HG03354 (cell line): Measurements from ENCODE around the gene PGA5.
"Not testable (repeated sequence)": the region's sequence is repeated elsewhere in the genome, so short reads cannot be mapped to it uniquely, and the experiment has no call there.

Source experiments
- ATAC-seq: cut with Tn5 transposase; IDR thresholded peaks from one replicate; pipeline ENCODE4 v1.9.1; 2021; ENCODE audit warnings: mild to moderate bottlenecking; ENCODE audit not compliant: unreplicated experiment, poor library complexity, severe bottlenecking

The PGA5 gene

DNA sequence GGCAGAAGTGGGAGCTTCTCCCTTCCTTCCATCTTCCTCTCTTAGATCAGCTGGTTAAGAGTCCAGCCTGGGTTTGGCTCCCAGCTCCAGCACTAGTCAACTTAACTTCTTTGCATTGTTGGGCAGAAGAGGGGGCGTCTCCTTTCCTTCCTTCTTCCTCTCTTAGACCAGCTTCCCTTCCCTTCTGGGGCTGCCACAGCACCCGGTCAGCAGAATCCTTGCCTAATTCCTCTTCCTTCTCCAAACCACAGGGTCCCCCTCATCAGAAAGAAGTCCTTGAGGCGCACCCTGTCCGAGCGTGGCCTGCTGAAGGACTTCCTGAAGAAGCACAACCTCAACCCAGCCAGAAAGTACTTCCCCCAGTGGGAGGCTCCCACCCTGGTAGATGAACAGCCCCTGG is 18.3 kb upstream of the PGA5 start:
- ATAC-seq: not testable (repeated sequence)

DNA sequence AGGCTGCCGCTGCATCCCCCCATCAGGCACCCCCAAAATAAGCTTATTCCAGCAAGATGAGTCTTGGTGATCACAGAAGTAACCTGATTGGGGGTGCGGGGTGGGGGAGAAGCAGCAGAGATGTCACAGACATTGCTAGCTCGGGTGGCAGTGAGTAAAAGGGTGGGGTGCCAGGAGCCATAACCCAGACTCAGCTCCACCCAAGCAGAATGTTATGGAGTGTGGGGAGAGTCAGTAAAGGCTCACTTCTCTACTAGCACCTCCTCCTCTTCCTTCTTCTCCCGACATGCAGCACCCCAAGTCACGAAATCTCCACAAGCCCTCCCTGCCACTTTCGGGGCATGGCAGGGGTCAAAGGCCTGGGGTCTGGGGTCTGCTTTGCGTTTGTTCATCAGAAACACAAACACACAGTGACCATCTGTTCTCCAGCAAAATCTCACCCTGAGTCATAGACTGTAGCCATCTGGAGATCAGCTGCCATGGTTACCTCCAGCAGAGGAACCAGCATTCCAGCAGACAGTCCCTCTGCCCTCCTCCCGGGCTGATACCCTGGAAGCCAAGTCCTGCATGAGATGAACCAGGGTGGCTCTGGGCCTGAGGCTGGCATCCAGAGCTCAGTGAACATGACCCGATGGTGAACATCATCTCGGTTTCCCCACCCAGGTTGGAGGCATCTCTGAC is 14.4 kb upstream of the PGA5 start:
- not testable (repeated sequence) for ATAC-seq

DNA sequence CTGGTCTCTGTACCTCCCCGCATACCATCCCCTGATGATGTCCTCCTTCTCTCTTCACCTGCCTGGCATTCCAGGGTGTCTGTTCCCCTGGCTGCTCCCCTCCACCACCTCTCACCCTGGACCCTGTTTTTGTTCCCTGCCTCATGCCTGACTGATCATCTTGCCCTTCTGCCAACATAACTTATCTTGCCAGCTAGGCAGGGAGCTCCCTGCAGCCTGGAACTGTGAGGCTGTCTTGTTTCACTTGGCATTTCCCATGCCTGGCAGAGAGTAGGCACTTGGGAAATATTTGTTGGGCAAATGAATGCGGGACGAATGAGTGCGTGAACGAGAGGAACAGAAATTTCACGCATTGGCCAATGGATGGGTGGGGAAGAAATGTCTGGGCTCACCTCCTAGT is 11.5 kb upstream of the PGA5 start:
- ATAC-seq: not testable (repeated sequence)

DNA sequence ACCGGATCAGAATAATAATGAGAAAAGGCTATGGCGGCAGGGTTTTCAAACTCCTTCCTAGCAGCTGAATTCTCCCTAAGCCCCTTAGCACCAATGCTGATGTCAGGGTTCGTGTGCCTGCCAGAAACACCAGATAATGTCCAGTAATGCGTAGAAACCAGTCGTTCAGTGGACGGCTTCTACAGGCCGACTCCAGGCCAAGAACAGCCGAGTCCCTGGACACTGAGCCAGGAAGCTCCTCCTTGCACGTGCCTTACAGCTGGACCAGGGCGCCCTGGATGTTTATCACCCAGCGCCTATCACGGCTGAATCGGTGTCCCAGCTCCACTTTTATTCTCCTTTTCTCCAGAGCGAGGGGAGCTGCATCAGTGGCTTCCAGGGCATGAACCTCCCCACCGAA is 9.9 kb upstream of the PGA5 start:
- ATAC-seq: not testable (repeated sequence)

DNA sequence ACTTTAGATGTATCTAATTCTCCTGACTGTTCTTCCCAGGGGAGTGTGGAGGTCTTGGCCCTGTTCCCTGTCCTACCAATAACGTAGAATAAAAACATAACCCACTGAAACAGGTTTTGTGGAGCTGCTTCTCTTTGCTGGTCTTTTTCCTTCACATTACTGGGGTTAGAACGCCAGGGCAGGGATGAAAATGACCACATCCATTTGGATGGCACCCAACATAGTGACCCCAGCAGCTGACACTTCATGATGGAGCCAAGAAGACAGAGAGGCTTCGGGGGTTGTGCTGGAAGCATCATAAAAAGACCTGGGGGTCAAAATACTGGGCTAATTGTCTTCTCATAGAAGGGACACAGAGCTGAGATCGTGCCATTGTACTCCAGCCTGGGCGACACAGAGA is 9.4 kb upstream of the PGA5 start:
- not testable (repeated sequence) for ATAC-seq

DNA sequence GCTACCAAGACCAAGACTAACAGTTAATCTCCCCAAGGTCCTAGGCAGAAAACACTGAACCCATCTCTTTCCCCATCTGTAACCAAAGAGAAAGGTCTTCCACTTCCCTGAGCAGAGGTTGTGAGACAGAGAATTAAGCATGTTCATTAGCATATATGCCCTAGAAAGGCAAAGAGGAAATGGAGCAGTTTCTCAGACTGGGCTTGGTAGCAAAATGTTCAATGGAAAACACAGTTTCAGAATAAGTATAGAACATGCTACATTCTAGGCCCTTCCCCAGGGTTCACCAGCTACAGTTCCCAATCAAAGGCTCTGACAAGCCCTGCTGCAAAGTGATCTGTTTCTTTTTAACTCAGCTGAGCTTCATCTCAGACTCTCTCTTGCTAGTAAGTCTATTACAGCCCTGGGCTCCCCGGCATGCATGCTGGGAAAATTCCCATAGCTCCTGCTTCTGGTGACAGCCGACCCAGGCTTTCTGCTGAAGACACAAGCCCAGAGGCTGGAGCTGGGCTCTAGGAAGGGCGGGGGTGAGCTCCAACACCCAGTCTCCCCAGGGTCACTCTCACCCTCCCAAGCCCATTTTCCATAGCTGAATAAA is 8.3 kb upstream of the PGA5 start:
- ATAC-seq: not testable (repeated sequence)

DNA sequence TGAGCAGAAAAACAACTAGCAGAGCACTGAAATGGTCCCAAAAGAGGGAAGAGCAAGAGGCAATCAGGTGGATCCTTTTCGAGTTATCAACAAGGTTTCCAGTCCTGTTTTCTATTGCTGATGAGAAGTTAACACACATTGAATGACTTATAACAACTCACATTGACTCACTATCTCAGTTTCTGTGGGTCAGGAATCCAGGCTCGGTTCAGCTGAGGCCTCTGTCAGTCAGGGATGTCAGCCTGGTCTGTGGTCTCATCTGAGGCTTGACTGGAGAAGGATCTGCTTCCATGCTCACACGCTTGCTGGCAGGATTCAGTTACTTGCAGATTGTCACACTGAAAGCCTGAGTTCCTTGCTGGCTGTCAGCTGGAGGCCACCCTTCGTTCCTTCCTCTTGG is 3.8 kb upstream of the PGA5 start:
- not testable (repeated sequence) for ATAC-seq

DNA sequence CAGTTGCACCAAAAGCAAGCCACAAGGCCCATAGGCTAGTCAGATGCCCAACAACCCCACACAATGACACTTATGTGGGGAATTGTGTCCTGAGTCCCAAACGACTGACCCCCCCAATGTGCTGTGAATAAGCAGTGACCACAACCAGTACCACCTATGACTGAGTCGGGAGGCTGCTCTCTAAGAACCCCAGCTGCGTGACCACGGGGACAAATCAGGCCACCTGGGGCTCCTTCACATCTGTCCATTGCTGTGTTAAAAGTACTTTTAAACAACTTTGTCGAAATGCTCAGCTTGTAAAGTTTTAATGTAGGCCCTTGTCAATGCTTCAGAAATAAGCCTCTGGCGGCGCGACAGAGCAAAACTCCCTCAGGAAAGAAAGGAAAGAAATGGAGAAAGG is 687 bp upstream of the PGA5 start:
- ATAC-seq: not testable (repeated sequence)

DNA sequence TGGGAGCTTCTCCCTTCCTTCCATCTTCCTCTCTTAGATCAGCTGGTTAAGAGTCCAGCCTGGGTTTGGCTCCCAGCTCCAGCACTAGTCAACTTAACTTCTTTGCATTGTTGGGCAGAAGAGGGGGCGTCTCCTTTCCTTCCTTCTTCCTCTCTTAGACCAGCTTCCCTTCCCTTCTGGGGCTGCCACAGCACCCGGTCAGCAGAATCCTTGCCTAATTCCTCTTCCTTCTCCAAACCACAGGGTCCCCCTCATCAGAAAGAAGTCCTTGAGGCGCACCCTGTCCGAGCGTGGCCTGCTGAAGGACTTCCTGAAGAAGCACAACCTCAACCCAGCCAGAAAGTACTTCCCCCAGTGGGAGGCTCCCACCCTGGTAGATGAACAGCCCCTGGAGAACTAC is 551 bp downstream of the PGA5 start:
- not testable (repeated sequence) for ATAC-seq

DNA sequence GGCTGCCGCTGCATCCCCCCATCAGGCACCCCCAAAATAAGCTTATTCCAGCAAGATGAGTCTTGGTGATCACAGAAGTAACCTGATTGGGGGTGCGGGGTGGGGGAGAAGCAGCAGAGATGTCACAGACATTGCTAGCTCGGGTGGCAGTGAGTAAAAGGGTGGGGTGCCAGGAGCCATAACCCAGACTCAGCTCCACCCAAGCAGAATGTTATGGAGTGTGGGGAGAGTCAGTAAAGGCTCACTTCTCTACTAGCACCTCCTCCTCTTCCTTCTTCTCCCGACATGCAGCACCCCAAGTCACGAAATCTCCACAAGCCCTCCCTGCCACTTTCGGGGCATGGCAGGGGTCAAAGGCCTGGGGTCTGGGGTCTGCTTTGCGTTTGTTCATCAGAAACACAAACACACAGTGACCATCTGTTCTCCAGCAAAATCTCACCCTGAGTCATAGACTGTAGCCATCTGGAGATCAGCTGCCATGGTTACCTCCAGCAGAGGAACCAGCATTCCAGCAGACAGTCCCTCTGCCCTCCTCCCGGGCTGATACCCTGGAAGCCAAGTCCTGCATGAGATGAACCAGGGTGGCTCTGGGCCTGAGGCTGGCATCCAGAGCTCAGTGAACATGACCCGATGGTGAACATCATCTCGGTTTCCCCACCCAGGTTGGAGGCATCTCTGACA is 4.4 kb downstream of the PGA5 start:
- not testable (repeated sequence) for ATAC-seq

DNA sequence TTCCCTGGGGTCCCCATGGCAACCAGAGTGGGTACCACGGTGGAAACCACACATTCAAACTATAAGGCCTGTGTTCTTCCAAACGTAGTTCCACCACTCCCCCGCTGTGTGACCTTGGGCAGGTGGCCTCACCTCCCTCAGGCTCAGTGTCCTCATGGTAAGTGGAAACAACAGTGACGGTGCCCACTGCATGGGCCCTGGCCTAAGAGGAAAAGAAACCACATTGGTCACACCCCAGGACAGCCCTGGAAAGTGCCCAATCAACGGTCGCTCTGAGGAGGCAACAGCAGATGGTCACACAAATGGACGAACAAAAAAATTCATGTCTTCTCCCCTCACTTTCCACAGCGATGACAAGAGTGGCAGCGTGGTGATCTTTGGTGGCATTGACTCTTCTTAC is 7.1 kb downstream of the PGA5 start:
- not testable (repeated sequence) for ATAC-seq

DNA sequence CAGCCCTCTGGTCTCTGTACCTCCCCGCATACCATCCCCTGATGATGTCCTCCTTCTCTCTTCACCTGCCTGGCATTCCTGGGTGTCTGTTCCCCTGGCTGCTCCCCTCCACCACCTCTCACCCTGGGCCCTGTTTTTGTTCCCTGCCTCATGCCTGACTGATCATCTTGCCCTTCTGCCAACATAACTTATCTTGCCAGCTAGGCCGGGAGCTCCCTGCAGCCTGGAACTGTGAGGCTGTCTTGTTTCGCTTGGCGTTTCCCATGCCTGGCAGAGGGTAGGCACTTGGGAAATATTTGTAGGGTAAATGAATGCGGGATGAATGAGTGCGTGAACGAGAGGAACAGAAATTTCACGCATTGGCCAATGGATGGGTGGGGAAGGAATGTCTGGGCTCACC is 8.2 kb downstream of the PGA5 start:
- ATAC-seq: not testable (repeated sequence)

DNA sequence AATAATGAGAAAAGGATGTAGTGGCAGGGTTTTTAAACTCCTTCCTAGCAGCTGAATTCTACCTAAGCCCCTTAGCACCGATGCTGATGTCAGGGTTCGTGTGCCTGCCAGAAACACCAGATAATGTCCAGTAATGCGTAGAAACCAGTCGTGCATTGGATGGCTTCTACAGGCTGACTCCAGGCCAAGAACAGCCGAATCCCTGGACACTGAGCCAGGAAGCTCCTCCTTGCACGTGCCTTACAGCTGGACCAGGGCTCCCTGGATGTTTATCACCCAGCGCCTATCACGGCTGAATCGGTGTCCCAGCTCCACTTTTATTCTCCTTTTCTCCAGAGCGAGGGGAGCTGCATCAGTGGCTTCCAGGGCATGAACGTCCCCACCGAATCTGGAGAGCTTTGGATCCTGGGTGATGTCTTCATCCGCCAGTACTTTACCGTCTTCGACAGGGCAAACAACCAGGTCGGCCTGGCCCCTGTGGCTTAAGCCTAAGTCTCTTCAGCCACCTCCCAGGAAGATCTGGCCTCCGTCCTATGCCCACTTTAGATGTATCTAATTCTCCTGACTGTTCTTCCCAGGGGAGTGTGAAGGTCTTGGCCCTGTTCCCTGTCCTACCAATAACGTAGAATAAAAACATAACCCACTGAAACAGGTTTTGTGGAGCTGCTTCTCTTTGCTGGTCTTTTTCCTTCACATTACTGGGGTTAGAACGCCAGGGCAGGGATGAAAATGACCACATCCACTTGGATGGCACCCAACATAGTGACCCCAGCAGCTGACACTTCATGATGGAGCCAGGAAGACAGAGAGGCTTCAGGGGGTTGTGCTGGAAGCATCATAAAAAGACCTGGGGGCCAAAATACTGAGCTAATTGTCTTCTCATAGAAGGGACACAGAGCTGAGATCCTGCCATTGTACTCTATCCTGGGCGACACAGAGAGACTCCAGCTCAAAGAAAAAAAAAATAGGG is 10.1 kb downstream of the PGA5 start:
- not testable (repeated sequence) for ATAC-seq

DNA sequence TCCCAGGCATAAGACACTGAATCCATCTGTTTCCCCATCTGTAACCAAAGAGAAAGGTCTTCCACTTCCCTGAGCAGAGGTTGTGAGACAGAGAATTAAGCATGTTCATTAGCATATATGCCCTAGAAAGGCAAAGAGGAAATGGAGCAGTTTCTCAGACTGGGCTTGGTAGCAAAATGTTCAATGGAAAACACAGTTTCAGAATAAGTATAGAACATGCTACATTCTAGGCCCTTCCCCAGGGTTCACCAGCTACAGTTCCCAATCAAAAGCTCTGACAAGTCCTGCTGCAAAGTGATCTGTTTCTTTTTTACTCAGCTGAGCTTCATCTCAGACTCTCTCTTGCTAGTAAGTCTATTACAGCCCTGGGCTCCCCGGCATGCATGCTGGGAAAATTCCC is 11.4 kb downstream of the PGA5 start:
- not testable (repeated sequence) for ATAC-seq

DNA sequence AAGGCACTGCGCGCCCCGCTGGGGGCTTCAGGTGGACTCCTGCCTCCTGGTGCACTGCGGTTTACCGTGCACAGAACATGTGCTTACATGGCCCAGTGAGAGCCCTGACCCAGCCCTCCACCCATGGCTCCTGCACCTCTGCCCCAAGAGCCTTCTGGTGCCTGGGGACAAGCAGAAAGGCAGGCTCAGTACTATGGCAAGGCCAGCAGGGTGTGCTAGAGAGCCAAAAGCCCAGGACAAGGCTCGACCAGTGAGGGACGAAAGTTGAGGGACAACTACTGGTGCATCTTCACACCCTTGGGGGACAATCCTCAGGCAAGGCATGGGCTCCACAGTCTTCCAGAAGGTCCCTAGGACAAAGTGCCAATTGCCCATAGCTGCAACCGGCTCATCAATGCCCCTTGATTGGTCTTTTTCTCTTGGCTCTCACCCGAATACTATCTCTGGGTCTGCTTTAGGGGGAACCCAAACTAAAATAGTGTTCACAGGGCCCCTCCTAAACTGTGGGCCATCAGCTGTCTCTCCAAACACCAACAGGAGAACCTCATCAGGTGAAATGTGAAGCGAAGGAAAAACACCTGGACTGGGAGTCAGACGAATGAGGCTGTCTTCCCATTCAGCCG is 13.5 kb downstream of the PGA5 start:
- ATAC-seq: peak; percentile 75

DNA sequence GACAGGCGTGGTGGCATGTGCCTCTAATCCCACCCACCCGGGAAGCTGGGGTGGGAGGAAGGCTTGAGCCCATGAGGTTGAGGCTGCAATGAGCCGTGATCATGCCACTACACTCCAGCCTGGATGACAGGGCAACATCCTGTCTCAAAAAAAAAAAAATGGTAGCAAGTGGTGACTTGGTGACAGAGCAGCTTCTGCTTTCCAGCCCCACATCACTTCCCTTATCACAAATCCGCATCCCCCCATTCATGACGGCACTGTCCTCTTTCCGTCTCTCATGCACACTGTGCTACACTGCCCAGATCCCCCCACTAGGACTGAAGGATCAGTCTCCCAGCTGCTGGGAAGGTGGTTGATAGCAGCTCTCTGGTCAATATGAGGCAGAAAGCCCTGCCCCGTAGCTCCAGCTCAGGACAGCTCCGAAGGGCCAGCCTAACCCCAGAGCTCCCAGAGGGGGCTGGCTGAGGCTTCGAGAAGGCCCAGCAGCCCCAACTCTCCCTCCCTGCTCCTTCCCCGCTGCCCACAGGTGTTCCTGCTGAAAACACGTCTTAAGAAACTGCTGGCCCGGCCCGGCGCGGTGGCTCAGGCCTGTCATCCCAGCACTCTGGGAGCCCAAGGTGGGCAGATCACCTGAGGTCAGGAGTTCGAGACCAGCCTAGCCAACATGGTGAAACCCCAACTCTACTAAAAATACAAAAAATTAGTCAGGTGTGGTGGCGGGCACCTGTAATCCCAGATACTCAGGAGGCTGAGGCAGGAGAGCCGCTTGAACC is 15.9 kb downstream of the PGA5 start:
- no peak for ATAC-seq

DNA sequence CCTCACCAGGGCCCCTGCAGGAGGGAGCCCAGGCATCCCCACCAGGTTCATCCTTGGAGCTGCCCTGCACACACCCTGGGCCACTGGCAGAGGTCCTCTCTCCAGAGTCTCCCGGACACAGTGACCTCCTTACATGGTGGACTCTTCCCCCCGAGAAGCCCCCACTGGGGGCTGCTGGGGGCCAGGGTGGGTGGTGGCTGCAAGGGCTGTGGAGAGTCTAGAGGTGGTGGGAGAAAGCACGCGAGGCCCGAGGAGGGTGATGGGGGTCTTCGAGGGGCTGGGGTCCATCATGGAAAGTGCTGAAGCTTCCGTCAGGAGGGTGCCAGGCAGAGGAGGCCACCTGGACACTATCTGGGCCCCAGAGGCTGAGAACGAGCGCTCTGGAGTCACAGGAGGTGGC is 17.6 kb downstream of the PGA5 start:
- ATAC-seq: no peak

DNA sequence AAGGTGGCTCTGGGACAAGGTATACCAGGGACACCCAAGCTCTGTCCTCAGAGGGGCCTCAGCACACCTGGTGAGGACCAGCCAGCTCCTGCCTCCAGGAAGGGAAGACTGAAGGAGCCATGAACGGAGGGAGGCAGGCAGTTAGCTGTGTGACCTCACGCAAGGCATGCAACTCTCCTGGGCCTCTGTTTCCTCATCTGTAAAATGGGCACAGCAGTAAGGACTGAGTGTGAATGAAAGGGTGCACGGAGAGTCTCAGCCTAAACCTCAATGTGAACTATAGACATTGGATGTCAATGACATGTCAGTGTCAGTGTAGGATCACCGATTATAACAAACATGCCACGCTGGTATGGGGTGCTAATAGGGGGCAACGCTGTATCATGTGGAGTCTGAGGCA is 18.4 kb downstream of the PGA5 start:
- ATAC-seq: no peak

DNA sequence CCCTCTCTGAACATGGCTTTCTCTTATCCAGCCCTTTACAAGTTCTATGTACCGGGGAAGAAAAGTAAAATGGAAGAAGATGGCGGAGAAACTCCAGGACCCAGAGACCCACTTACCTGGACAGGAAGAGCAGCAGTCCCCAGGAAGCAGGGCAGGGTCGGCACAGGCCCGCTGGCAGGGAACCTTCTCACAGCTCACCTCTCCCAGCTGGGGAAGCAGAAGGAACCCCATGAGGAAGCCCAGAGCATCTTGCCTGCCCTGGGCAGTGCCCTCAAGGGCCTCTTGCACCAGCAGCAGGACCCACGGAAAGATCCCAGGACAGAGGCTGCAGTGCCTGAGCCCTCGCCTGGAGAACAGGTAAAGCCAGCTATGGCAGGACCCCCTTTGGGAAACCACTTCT is 23.4 kb downstream of the PGA5 start:
- no peak for ATAC-seq
